HFFc6 (cell line): Measurements from ENCODE around the gene PLA2G2C. TPM values are rescaled to one million over a fixed set of nuclear protein-coding genes. Genes with fewer than 3 reads are reported as not detected.

Source experiments
- DNase-seq: peaks from one replicate; pipeline ENCODE4 v3.0.0-alpha.2; 2018
- H3K27ac Mint-ChIP-seq: 2 replicates; pipeline ENCODE4 v1.8.0; 2020; ENCODE audit warnings: mild to moderate bottlenecking, mixed read lengths
- H3K27me3 Mint-ChIP-seq: 2 replicates; pipeline ENCODE4 v1.8.0; 2021; ENCODE audit warnings: mild to moderate bottlenecking, moderate library complexity, mixed read lengths; ENCODE audit not compliant: insufficient read depth
- H3K36me3 Mint-ChIP-seq: 2 replicates; pipeline ENCODE4 v1.8.0; 2021; ENCODE audit warnings: low read depth, mixed read lengths
- H3K4me1 Mint-ChIP-seq: 2 replicates; pipeline ENCODE4 v1.8.0; 2020; ENCODE audit warnings: low read depth, mixed read lengths
- H3K4me3 Mint-ChIP-seq: 2 replicates; pipeline ENCODE4 v1.8.0; 2020; ENCODE audit warnings: mild to moderate bottlenecking, moderate library complexity, mixed read lengths
- H3K9me3 Mint-ChIP-seq: 2 replicates; pipeline ENCODE4 v1.8.0; 2020; ENCODE audit warnings: mild to moderate bottlenecking, mixed read lengths
- total RNA-seq, 6 experiments: library from RNA; stranded (reverse); fragmentation: NEBNext Ultra II Directional; extraction: Animal tissue kit (Norgen Biotek cat#: 25700); gene quantifications; 2 replicates in 1 of 6; 3 replicates in 5 of 6; pipeline ENCODE4 v1.2.3, GENCODE V29; 2021
- TF ChIP-seq, protein P1 (sequence below): fragments of 200-600 bp; sonication (generic); IDR thresholded peaks from 2 replicates; pipeline ENCODE4 v1.5.0; 2021; ENCODE audit warnings: antibody characterized with exemption, mild to moderate bottlenecking

Gene PLA2G2C
- total RNA-seq, 6 experiments from 2014 or later: not detected

DNA sequence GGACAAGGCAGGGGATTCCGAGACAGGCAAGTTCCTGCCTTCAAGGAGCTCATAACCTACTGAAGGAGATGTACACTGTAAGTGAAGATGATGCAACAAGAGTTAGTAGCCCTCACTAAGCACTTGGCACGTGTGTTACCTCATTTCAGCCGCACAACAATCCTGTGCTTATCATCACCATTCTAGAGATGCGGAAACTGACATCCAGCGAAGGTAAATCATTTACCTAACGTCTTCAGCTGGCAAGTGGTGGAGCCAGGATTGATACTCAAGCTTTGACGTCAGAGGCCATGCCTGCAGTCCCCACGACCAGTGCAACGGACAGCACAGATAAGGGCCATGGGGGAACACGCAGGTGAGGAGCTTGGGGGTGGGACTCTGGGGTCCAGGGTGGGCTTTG, 3.3 kb downstream of the PLA2G2C start:
- no peak overlapping the region for H3K4me3 Mint-ChIP-seq
- H3K27me3 Mint-ChIP-seq: peaks cover 40% of the 10 kb centered on the region
- no peaks in the 10 kb centered on the region for H3K4me1 Mint-ChIP-seq

DNA sequence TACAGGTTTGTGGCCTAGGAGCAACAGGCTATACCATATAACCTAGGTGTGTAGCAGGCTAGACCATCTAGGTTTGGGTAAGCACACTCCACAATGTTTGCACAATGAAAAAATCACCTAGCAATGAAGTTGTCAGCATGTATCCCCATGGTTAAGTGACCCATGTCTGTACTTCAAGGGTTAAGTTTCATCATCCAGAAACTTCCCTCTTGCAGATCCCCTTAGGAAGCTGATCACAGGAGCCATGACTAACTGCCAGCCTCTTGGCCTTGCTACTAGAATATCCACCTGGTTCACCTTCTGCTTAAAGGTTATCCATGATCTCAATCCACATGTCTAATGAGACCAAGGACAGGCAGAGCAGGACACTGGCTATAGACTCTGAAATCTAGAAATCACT, 3.9 kb downstream of the PLA2G2C start:
- H3K27me3 Mint-ChIP-seq: peaks cover 37% of the 10 kb centered on the region
- H3K27ac Mint-ChIP-seq: no peak overlapping the region
- TF ChIP-seq, protein P1, sequence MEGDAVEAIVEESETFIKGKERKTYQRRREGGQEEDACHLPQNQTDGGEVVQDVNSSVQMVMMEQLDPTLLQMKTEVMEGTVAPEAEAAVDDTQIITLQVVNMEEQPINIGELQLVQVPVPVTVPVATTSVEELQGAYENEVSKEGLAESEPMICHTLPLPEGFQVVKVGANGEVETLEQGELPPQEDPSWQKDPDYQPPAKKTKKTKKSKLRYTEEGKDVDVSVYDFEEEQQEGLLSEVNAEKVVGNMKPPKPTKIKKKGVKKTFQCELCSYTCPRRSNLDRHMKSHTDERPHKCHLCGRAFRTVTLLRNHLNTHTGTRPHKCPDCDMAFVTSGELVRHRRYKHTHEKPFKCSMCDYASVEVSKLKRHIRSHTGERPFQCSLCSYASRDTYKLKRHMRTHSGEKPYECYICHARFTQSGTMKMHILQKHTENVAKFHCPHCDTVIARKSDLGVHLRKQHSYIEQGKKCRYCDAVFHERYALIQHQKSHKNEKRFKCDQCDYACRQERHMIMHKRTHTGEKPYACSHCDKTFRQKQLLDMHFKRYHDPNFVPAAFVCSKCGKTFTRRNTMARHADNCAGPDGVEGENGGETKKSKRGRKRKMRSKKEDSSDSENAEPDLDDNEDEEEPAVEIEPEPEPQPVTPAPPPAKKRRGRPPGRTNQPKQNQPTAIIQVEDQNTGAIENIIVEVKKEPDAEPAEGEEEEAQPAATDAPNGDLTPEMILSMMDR: no peak
- no peaks in the 10 kb centered on the region; the same call in 1 of the 2 replicates for H3K9me3 Mint-ChIP-seq
- no peak overlapping the region for H3K4me3 Mint-ChIP-seq
- peaks cover 4% of the 10 kb centered on the region for H3K36me3 Mint-ChIP-seq
- no peak for DNase-seq
- H3K4me1 Mint-ChIP-seq: no peaks in the 10 kb centered on the region

More for the DNA sequence above, 3.3 kb downstream of the PLA2G2C start:
- no peak overlapping the region for H3K27ac Mint-ChIP-seq
- peaks cover 4% of the 10 kb centered on the region for H3K36me3 Mint-ChIP-seq
- TF ChIP-seq, protein P1: no peak
- no peaks in the 10 kb centered on the region; the same call in 1 of the 2 replicates for H3K9me3 Mint-ChIP-seq
- no peak for DNase-seq

GRCh38 chr1:20180844-20181207, 5.5 kb downstream of the PLA2G2C start:
- no peaks in the 10 kb centered on the region; the same call in 1 of the 2 replicates for H3K9me3 Mint-ChIP-seq
- H3K36me3 Mint-ChIP-seq: peaks cover 4% of the 10 kb centered on the region
- no peaks in the 10 kb centered on the region for H3K4me1 Mint-ChIP-seq
- DNase-seq: no peak
- no peak overlapping the region for H3K4me3 Mint-ChIP-seq
- H3K27me3 Mint-ChIP-seq: peaks cover 31% of the 10 kb centered on the region
- H3K27ac Mint-ChIP-seq: no peak overlapping the region
- TF ChIP-seq, protein P1: no peak

- Mint-ChIP-seq H3K9me3 (no peaks in the 10 kb centered on the region; the same call in 1 of the 2 replicates), H3K27ac (no peak overlapping the region), H3K4me3 (no peak overlapping the region), H3K27me3 (peaks cover 31% of the 10 kb centered on the region), H3K36me3 (peaks cover 4% of the 10 kb centered on the region), H3K4me1 (no peaks in the 10 kb centered on the region)
- TF ChIP-seq, protein P1: no peak
- DNase-seq: no peak
These were observed 6.0 kb downstream of the PLA2G2C start for GRCh38 chr1:20180129-20180843.

- TF ChIP-seq, protein P1: no peak
- Mint-ChIP-seq H3K9me3 (no peaks in the 10 kb centered on the region; the same call in 1 of the 2 replicates), H3K36me3 (peaks cover 4% of the 10 kb centered on the region), H3K4me1 (no peaks in the 10 kb centered on the region), H3K27me3 (peaks cover 34% of the 10 kb centered on the region), H3K27ac (no peak overlapping the region), H3K4me3 (no peak overlapping the region)
- DNase-seq: no peak
These were observed 6.8 kb downstream of the PLA2G2C start for GRCh38 chr1:20179371-20180128.
